ENCODE measurements around the gene SIDT1. TPM values are rescaled to one million over a fixed set of nuclear protein-coding genes. Genes with fewer than 3 reads are reported as not detected.
"Not testable (repeated sequence)": the region's sequence is repeated elsewhere in the genome, so short reads cannot be mapped to it uniquely, and the experiment has no call there.

Gene SIDT1
- total RNA-seq, 1 experiment from 2014 or later, result 0.11 TPM

GRCh38 chr3:113634782-113635474 is 102.6 kb downstream of the SIDT1 start:
- DNase-seq (ENCODE audit: low read depth), result no peak

GRCh38 chr3:113636034-113636433 is 103.7 kb downstream of the SIDT1 start:
- DNase-seq (ENCODE audit: low read depth), result not testable (repeated sequence)

- DNase-seq (ENCODE audit: low read depth), result no peak
Observed at GRCh38 chr3:113637756-113638155, 105.4 kb downstream of the SIDT1 start.

- no peak for DNase-seq (ENCODE audit: low read depth)
Observed at GRCh38 chr3:113638910-113639309, 106.6 kb downstream of the SIDT1 start.

DNA sequence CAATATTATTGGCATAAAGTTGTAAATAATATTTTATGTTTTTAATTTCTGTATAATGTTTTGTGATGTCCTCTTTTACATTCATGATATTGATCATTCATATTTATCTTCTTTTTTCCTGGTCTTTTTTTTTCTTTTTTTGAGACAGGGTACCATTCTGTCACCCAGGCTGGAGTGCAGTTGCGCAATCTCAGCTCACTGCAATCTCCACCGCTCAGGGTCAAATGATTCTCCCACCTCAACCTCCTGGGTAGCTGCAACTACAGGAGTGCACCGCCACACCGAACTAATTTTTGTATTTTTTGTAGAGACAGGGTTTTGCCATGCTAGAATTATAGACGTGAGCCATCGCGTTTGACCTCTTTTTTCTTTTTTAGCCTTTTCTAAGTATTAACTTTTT is 111.2 kb downstream of the SIDT1 start:
- no peak for DNase-seq (ENCODE audit: low read depth)

- no peak for DNase-seq (ENCODE audit: low read depth)
Observed at GRCh38 chr3:113648524-113648923, 116.2 kb downstream of the SIDT1 start.

GRCh38 chr3:113649174-113649845 is 117.0 kb downstream of the SIDT1 start:
- no peak for DNase-seq (ENCODE audit: low read depth)

GRCh38 chr3:113654310-113654709 is 122.0 kb downstream of the SIDT1 start:
- DNase-seq (ENCODE audit: low read depth), result no peak

DNA sequence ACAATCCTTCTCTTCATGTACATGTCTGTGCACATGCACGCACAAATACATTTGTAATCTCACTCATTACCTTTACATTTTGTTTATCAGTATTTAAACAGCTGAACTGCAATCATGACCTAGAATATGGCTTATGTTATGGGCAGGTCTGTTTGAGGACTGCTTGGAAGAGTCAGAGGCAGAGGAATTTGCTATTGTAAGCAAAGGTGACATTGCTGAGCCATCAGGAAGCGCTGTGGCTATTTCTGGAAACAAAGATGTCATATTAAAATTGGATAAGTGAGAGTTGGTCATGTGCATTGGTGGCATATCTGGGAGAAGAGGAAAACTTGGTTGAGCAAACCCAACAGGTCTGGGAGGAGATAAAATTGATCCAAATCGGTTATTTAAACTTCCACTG is 122.5 kb downstream of the SIDT1 start:
- DNase-seq (ENCODE audit: low read depth), result no peak

- DNase-seq (ENCODE audit: low read depth), result no peak
Observed at GRCh38 chr3:113658107-113658506, 125.8 kb downstream of the SIDT1 start.

GRCh38 chr3:113659101-113659541 is 126.8 kb downstream of the SIDT1 start:
- no peak for DNase-seq (ENCODE audit: low read depth)

GRCh38 chr3:113659996-113660395 is 127.6 kb downstream of the SIDT1 start:
- DNase-seq (ENCODE audit: low read depth), result no peak

GRCh38 chr3:113660458-113660857 is 128.1 kb downstream of the SIDT1 start:
- DNase-seq (ENCODE audit: low read depth), result no peak

GRCh38 chr3:113660896-113661295 is 128.5 kb downstream of the SIDT1 start:
- no peak for DNase-seq (ENCODE audit: low read depth)

- DNase-seq (ENCODE audit: low read depth), result no peak
Observed at GRCh38 chr3:113662824-113663223, 130.5 kb downstream of the SIDT1 start.

DNA sequence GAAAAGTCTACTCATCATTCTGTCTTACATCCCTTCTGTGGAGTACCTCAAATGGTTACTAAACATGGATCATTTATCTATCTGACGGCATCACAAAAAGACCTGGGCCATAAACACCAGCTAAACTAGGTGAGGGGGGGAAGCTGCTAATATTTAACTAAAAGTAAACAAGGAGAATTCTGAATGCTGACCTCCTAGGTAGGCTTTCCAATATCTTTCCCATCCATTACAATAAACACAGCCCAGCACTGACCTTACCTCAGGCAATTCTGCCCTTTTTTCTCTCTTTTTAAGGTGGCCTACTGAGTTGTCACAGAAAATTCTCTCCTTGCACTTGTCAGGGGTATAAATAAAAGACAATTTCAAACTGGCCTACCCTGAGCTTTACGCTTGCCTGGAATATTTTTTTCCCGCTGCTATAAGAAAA is 131.0 kb downstream of the SIDT1 start:
- no peak for DNase-seq (ENCODE audit: low read depth)

- no peak for DNase-seq (ENCODE audit: low read depth)
Observed at GRCh38 chr3:113663761-113664160, 131.4 kb downstream of the SIDT1 start.

DNA sequence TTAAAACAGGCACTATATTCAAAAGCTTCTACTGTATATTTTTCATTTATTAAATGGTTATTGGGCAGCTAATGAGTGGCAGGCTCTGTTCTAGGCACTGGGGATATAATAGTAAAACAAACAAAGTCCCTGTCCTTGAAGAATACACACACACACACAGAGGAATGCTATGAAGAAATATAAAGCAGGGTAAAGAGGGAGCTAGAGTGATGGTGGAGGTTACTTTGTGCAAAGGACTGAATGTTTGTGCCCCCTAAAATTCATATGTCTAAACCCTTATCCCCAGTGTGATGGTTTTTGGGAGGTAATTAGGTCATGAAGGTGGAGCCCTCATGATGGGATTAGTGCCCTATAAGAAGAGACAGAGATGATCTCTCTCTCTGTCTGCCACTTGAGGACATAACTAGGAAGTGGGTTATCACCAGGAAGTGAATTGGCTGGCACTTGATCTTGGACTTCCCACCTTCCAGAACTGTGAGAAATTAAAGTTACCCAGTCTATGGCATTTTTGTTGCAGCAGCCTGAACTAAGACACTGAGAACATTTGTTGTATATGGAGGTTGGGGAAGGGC is 132.3 kb downstream of the SIDT1 start:
- no peak for DNase-seq (ENCODE audit: low read depth)

GRCh38 chr3:113668015-113668414 is 135.7 kb downstream of the SIDT1 start:
- DNase-seq (ENCODE audit: low read depth), result peak; percentile 62

GRCh38 chr3:113673593-113673992 is 141.2 kb downstream of the SIDT1 start:
- no peak for DNase-seq (ENCODE audit: low read depth)

DNA sequence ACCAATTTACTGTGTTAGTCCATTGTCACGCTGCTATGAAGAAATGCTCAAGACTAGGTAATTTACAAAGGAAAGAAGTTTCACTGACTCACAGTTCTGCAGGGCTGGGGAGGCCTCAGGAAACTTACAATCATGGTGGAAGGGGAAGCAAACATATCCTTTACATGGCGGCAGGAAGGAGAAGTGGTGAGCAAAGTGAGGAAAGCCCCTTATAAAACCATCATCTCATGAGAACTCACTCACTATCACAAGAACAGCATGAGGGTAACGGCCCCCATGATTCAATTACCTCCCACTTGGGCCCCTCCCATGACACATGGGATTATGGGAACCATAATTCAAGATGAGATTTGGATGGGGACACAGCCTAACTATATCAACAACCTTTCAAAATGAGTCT is 143.9 kb downstream of the SIDT1 start:
- DNase-seq (ENCODE audit: low read depth), result no peak

- DNase-seq (ENCODE audit: low read depth), result no peak
Observed at GRCh38 chr3:113677737-113678136, 145.4 kb downstream of the SIDT1 start.

- no peak for DNase-seq (ENCODE audit: low read depth)
Observed at GRCh38 chr3:113678773-113679172, 146.4 kb downstream of the SIDT1 start.

Measured in Daoy (cell line).